COLO829 (cell line): ENCODE measurements around the gene TMEM132D.

Experiments
- DNase-seq: peaks from one replicate; pipeline ENCODE4 v3.0.0; 2012; ENCODE audit warnings: low spot score

TMEM132D gene

GRCh38 chr12:129534966-129535750 is 368.7 kb downstream of the TMEM132D start:
- no peak for DNase-seq

- no peak for DNase-seq
Measured at GRCh38 chr12:129532707-129533499, 370.9 kb downstream of the TMEM132D start.

DNA sequence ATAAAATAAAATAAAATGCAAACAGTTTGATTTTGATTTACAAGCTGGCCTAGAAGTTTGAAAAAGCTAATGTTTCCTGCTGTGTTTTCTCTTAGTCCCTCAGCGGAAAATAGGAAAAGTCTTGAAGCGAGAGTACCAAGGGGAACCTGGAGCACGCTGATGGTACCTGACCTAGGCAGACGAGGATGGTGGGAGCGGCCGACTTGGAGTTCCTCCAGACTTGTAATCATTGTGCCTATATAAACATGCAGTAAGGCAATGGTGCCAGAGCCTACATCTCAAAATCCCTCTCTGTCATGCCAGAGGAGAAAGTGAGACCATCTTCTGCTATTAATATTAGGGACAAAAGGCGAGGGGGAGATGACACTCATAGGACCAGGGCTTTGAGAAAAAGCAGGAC is 371.7 kb downstream of the TMEM132D start:
- DNase-seq: no peak

DNA sequence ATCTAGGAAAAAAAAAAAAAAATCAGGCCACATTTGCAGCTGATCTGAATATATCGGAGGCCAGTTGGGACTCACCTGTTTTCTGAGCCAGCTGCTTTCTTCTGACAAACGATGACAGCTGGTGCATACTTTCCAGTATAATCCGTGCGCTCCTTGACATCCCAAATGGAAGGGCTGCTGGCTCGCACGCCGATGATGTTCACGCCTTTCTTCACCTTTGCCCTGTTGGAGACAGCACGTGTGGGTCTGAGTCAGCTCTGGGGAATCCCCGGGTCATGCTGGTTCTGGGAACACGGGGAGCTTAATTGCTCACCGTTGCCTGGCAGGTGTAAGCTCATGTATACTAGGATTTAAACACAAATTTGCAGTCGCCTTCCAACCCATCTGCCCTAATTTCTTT is 372.8 kb downstream of the TMEM132D start:
- no peak for DNase-seq

DNA sequence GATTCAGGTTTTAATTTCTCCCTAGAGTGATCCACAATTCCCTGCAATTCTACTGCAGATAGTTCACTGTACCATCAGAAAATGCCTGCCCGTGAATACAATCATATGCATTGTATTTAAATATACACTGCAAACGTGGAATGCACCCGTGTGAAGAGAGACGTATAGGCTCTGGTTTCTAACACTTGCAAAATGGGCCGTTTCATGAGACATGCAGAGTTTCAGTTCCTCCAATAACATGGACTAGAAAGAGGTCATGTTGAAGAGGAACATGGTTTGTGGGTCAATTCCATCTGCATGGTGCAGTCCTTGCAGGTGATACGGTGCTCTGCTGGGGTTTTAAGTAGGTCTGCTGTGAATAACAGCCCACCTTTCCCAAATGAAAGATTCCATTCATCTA is 373.3 kb downstream of the TMEM132D start:
- DNase-seq: no peak

- no peak for DNase-seq
Measured at GRCh38 chr12:129527506-129527905, 376.3 kb downstream of the TMEM132D start.

GRCh38 chr12:129523621-129524020 is 380.2 kb downstream of the TMEM132D start:
- no peak for DNase-seq

DNA sequence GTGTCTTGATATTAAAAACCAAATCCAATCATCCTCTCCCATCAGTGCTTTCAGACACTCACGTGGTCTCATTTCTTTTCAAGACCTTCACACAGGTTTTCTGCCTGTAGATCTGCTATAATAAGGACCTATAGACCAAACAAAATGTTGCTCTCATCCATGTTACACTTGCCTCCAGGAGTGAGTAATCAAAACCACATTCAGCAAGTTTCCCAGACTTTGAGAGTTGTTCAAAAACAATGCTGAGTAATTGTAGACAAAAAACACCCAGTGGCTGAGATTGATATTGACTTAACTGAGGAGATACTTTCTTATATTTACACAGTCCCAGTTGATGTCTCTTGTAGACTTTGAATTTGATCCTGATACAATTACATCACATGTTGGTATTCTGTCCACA is 383.1 kb downstream of the TMEM132D start:
- DNase-seq: no peak

DNA sequence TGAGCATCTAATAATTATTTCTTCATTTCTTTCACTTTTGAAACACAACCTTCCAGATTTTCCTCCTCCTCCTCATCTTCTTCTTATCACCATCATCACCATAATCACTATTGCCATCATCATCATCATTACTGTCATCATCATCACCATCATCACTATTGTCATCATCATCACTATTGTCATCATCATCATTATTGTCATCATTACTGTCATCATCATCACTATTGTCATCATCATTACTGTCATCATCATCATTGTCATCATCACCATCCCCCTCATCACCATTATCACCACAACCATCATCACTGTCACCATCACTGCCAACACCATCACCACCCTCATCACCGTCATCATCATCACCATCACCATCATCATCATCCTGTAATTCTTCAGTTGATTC is 400.0 kb downstream of the TMEM132D start:
- DNase-seq: no peak

GRCh38 chr12:129496226-129496625 is 407.6 kb downstream of the TMEM132D start:
- no peak for DNase-seq

DNA sequence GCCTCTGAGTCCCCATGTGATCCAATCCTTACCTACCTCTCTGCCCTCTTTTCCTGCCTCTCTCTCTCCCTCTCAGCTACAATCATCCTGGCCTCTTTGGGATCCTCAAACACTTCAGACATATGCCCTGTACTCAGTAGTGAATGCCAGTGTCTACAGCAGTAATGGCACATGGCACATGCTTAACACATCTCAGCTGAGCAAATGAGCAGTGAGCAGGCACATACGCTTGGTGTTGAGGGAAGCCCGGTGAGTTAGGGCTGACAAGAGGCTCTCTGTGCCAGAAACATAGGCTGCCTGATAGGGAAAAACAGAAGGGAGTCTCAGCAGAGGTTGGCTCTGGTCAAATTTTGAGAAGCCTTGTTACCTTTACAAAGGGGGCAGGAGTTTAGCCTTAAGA is 409.1 kb downstream of the TMEM132D start:
- DNase-seq: no peak

DNA sequence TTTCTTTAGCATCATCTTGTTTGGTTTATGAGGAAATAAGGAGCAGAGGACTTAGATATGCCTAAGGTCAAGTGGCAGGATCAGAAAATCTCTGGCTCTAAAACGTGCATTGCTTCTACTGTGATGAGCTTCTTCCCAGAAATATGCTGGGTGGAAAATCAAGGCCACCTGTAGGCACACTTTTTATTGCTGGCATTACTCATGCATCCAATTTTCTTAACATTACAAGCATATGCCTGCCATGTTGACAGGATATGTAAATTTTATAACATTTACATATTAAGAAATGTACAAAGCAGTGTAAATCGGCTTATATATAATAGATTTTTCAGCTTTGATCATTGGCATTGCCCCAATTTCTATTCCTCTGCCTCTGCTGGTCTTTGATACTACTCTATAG is 409.6 kb downstream of the TMEM132D start:
- DNase-seq: no peak

- no peak for DNase-seq
Measured at GRCh38 chr12:129489100-129489676, 414.6 kb downstream of the TMEM132D start.

DNA sequence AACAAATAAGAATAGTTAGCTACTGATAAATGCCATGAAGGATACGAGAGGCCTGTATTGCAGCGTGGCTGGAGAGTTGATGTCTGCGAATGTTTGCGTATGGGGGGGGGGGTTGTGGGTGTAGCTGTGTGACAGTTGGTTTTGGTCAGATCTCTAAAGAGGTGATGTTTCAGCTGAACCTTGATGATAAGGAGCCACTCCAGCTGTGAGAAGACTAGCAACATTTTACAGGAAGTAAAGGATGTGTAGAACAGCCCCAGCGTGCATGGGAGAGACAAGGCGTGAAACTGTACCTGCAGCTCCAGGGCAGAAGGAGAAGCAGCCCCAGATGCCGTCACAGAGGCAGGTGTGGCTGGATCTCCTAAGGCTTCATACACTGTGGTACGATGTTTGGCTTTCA is 416.9 kb downstream of the TMEM132D start:
- DNase-seq: no peak

DNA sequence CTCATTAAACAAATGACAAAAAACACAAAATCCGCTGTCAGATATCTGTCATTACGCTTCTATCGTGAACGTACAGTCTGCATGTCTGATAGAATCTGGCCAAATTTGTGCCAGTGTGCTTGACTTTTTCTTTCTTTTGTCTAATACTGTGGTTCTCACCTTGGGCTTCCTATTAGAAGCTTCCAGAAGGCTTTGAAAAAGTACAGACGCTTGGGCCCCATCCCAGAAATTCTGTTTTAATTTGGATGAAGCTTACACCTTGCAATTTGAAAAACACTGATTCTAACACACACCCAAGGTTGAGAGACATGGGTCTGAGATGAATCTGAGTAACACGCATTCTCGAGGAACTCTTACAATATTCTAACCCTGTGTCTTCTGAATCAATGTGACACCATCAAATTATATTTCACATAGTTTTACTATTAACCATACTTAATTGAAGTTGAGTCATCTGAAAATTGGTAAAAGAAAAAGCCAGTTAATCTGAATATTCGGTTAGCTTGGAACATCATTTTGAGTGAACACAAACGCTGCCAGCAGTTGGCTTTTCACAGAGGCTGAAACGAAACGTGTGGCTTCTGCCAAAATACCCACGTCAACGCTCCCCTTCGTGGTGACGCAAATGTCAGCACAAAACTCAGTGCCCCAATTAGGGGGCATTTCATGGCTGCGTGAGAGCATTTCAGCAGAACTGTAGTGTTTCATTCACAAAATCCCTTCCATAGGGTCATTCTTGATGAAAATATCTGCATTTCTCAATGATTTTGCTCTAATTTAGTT is 420.5 kb downstream of the TMEM132D start:
- no peak for DNase-seq

- DNase-seq: no peak
Measured at GRCh38 chr12:129481921-129482320, 421.9 kb downstream of the TMEM132D start.

- no peak for DNase-seq
Measured at GRCh38 chr12:129470196-129470595, 433.6 kb downstream of the TMEM132D start.

DNA sequence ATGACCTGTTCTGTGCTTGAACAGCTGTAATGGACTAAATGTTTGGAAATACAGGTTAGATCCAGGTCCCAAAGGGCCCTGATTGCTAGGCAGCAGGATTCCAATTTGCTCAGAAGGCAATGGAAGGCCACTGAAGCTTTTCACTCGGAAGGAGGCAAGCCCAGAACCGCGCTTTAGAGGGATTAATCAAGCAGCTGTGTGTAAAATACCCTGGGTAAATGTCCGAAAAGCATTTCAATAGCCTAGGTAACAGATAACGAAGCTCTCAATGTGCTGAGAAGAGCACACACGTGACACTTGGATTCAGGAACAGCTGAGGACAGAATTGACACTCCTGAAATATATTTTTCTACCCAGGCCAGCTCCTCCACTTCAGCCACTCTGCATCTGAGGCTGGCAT is 436.1 kb downstream of the TMEM132D start:
- DNase-seq: no peak

DNA sequence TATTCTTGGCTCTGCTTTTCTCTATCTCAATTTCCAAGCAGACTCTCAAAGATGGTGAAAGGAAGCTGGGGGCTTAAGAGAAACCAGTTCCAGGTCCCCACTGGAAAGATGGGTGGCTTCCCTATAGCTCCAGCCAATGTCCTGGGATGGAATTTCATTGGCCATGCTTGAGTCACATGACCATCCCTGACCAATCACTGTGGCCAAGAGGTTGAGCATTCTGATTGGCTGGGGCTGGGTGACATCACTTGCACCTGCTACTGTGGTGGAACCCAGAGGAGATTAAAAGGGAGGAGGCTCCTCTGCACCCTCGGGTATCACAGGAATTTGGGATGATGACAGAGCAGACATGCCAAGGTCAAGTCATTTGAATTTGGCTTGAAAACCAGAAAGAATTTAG is 436.5 kb downstream of the TMEM132D start:
- DNase-seq: no peak

- DNase-seq: no peak
Measured at GRCh38 chr12:129466499-129466898, 437.3 kb downstream of the TMEM132D start.

DNA sequence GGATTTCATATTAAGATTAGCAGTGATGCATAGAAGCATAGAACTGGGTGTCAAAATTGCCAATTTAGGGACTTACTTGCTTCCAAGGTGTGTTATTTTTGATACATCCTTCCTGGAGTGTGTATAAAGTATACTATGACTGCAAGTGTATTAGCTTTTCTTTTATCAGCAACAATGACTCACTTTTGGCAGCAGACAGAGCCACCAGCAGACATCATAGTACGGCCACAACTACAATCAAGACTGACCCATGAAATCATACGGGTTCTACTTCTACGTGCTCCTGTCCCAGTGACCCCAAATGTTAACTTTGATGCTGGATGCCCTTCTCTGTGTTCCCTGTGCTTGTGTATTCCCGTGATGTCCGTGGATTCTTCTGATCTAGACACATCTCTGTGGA is 443.9 kb downstream of the TMEM132D start:
- no peak for DNase-seq

DNA sequence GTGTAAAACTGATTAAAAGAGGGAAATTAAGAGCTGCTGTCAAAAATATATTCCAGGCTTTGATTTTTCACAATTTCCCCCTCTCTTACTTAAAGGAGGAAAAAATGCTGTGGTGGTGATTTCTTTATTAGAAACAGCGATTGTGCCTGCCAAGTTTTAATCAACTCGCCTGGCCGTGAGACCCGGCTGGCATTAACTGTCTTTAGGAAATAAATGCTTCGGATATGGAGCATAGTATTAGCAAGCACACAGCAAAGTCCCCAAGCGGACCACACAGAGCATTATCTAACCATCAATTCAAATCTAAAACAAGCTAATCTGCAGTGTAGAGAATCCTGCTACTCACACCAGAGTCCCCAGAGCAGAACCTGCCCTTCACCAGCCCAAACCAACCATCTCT is 457.1 kb downstream of the TMEM132D start:
- DNase-seq: no peak
